Stimulated activated CD4-positive, alpha-beta T cell treated with anti-CD3 and anti-CD28 coated beads, Interleukin-4, amount 100 ng/mL, for 48 hours (primary cell): ENCODE results near the gene ACLY.
"Not testable (repeated sequence)": the region's sequence is repeated elsewhere in the genome, so short reads cannot be mapped to it uniquely, and the experiment has no call there.

ENCODE experiments used
- DNase-seq, 2 donors: peaks; one replicate each; pipeline ENCODE4 v3.0.0-alpha.2; 2020; ENCODE audit warnings: low read depth in 2 of 2

ACLY gene

DNA sequence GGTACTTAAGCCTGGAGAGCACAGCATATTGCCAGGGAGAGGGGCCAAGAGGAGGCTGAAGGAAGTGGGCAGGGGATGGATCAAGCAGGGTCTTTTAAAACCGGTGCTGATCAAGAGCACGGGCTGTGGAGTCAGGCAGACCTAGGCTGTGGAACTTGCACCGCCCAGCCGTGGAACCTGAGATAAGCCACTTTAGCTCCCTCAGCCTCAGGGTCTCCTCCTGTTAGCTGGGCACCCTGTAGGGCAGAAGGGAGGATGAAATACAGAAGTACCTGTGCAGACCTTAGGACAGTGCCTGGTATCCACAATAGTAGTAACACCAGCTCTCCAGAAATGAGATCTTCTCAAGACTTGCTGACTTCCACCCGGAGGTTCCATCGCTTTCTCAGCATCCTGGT, 20.9 kb upstream of the ACLY start:
- DNase-seq: no peak

DNA sequence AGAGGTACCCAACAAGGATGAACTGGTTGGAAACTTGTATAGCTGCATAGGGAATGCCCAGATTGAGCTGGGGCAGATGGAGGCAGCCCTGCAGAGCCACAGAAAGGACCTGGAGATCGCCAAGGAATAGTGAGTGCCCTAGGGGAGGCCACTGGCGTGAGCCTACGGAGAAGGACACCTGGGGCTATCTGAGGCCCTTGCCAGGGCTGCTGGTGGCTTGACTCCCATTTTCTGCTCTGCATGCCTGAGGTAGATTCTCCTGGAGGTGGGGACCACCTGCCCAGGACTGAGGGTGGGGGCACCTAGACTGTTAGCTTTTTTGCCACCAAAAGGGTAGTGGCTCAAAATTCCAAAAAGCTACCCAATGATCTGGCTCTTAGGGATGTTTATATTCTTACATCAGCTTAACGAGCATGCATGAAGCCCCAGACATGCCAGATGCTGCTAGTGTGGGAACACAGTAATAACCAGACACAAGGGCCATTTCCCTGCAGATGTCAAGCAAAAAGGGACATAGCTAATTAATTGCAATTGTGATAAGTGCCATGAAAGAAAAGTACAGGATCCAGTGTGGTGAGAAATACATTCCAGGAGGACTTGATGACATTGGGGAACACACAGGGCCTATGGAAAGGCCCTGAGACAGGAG, 20.4 kb upstream of the ACLY start:
- no peak for DNase-seq

DNA sequence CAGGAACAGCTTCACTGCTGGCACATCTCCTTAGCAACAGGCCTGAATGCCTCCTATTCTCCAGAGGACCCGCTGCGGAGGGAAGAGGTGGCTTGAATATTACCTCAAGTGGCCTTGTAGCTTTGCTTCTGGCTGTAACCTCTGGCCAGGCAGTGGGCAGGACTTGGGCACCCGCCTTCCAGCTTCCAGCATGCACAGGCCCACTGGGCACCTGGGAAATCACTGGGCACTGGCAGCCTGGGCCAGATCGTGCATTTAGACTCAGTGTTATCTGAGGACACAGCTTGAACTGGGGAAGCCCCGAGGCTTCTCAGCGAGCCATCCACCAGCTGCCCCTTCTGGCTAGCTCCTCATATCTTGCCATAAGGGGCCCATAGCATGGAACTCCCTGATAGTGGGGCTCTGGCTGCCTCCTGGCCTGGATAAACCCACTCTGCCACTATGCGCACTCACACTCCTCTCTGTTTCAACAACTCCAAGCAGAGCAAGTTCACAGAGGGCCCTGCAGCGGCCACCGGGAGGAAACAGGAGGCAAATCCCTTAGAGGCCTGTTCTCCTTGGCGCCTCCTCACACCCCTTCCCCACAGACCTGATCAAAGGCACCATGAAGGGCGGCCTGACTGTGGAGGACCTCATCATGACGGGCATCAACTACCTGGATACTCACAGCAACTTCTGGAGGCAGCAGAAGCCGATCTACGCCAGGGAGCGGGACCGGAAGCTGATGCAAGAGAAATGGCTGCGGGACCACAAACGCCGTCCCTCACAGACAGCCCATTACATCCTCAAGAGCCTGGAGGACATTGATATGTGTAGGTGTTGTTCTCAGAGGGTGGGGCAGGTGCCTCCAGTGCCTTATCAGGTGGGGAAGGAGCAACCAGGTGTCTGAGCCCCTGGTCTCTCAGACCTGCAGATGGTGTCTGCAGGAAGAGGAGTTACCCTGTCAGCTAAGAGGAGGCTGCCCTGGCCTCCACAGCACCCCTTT, 19.5 kb upstream of the ACLY start:
- no peak for DNase-seq

DNA sequence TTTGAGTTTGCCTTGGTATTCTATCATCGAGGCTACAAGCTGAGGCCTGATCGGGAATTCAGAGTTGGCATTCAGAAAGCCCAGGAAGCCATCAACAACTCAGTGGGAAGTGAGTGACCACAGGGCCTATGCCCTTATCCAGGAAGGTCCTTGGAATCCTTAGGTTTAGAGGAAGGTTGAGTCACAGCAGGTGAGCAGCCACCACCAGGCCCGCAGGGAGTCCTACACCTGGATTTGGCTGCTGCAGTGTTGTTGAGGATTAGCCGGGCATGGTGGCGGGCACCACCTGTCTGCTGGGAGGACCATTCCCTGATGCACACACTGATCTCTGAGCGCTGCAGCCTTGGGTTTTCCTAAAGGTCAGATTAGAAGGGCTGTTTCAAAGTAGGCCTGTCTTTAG, 16.9 kb upstream of the ACLY start:
- DNase-seq: no peak

DNA sequence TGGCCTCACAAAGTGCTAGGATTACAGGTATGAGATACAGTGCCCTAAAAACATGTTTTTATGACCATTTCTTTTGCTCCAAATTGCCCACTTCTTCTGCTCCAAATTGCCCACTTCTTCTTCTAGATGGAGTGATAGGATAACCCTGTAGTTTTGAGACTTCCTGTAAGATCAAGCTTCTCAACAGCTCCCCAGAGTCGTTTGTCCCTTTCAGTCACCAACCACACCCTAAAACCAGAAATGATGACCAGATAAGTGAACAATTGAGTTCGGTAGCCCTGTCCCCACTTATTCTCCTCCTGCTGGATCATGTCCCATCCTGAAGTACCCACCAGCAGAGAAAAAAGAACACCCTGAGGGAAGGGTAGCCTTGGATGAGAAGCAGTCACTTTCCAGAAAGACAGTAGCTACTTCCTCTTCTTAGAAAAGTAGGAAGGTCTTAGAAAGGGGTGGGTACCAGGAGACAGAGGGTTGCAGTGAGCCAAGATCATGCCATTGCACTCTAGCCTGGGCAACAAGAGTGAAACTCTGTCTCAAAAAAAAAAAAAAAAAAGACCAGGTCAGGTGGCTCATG, 14.2 kb upstream of the ACLY start:
- no peak for DNase-seq

DNA sequence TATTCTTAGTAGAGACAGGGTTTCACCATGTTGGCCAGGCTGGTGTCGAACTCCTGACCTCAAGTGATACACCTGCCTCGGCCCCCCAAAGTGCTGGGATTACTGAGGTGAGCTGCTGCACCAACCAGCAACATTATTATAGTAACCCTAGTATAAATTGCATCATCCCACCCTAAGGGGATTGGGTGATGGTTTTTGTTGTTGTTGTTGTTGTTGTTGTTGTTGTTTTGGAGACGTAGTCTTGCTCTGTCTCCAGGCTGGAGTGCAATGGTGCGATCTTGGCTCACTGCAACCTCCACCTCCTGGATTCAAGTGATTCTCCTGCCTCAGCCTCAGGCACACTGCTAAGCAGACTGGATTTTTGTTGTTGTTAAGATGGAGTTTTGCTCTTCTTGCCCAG, 13.0 kb upstream of the ACLY start:
- DNase-seq: not testable (repeated sequence)

DNA sequence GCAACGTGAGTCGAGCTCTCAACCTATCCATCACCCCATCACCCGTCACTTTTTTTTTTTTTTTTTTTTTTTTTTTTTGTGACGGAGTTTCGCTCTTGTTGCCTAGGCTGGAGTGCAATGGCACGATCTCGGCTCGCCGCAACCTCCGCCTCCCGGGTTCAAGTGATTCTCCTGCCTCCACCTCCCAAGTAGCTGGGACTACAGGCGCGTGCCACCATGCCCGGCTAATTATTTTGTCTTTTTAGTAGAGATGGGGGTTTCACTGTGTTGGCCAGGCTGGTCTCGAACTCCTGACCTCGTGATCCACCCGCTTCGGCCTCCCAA, 12.0 kb upstream of the ACLY start:
- not testable (repeated sequence) for DNase-seq

DNA sequence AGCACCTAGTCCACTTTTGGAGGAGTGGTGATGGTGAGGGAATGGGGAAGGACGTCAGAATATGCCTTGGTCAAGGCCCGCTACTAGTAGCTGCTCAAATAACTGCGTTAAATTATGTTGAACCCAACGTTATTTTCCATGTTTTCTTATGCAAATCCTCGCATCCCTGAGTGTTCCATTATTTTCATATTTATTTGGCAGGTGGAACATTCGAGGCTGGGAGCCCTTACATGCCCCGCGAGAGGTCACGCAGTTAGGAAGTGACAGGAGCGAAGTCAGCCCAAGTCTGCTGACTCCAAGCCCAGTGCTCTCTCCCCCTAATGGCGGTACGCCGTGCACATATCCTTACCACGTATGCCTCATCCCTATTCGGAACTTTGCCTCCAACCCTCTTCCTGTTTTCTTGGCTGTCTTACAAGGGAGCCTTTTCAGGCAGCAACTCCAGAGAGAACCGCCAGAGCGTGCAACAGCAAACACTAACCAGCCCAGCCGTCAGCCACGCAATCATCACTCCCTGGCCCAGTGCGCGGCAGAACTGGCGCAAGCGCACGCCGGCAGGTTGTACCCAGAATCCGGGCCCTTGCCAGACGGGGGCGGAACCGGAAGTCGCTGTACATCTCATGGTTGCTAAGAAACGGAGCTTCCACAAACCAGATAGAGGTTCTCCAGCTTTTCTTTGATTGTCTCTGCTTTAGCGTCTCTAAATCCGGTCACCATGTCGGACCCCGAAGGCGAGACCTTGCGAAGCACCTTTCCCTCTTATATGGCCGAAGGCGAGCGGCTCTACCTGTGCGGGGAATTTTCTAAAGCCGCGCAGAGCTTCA, 11.5 kb upstream of the ACLY start, which contains the start of gene ODAD4:
TSS of gene ODAD4 (plus strand) at position 609 of the 824 bp plus-strand sequence. CDS start at position 716, 107 bp downstream.
- DNase-seq: peak; percentile 90 to 95

DNA sequence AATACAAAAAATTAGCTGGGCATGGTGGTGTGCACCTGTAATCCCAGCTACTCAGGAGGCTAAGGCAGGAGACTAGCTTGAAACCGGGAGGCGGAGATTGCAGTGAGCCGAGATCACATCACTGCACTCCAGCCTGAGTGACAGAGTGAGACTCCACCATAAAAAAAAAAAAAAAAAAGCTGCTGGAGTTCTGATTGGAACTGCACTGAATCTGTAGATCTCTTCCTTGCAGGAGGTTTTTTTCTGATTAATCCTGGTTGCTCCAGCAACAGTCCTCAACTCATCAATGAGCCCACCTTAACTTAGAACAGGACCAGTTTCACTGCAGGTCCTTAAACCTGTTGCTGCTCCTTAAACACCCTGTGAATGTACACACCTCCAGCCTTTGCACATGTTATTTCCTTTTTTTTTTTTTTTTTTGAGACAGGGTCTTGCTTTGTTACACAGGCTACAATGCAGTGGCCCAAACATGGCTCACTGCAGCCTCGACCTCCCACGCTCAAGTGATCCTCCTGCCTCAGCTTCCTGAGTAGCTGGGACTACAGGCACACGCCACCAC, 10.0 kb upstream of the ACLY start:
- DNase-seq: no peak

DNA sequence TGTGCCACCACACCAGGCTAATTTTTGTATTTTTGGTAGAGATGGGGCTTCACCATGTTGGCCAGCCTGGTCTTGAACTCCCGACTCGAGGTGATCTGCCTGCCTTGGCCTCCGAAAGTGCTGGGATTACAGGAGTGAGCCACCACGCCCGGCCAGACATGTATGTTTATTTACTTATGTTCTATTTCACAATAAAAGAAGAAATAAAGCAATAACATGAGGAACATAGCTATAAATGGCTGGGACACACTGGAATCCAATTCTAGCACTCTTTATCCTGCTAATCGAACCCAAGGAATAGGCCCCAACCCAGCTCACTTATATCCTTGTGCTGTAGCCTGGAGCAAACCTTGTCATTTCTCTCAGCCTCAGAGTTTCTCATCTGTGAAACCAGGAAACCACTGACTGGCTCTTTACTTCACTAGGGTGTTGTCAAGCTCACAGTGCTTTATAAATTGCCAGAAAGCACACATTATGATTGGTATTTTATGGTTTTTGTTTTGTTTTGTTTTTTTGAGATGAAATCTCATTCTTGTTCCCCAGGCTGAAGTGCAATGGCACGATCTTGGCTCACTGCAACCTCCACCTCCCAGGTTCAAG, 7.3 kb upstream of the ACLY start:
- DNase-seq: no peak

DNA sequence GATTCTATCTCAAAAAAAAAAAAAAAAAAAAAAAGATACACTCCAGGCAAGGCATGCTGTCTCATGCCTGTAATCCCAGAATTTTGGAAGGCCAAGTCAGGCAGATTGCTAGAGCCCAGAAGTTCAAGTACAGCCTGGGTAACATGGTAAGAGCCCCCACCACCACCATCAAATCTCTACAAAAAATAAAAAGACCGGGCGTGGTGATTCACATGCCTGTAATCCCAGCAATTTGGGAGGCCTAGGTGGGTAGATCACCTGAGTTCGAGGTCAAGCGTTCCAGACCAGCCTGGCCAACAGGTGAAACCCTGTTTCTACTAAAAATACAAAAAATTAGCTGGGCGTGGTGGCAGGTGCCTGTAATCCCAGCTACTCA, 1.8 kb upstream of the ACLY start:
- DNase-seq: no peak

DNA sequence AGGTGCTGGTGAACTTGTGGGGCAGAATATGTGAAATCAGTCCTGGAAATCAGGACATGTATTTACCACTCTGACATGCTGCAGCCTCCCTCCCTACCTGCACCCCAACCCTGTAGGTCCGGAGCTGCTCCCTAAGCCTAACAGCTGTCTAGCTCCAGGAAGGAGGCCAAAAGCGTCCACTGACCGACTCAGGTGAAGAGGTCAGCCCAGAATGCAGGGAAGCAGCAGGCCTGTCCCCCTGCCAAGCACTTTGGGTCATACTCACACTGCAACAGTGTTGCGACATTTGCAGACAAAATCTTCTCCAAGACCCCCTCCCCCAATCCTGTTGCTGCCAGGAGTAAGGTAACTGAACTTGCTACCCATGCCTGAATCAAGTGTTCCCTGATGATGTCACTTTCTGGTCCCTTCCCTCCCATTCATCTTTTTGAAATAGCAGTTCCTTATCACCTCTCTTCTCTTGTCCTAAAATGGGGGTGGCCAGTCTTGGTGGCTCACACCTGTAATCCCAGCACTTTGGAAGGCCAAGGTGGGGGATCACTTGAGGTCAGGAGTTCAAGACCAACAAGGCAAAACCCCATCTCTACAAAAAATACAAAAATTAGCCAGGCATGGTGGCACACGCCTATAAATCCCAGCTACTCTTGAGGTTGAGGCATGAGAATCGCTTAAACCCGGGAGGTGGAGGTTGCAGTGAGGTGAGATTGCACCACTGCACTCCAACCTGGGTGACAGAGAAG, 1.3 kb upstream of the ACLY start:
- DNase-seq: no peak

DNA sequence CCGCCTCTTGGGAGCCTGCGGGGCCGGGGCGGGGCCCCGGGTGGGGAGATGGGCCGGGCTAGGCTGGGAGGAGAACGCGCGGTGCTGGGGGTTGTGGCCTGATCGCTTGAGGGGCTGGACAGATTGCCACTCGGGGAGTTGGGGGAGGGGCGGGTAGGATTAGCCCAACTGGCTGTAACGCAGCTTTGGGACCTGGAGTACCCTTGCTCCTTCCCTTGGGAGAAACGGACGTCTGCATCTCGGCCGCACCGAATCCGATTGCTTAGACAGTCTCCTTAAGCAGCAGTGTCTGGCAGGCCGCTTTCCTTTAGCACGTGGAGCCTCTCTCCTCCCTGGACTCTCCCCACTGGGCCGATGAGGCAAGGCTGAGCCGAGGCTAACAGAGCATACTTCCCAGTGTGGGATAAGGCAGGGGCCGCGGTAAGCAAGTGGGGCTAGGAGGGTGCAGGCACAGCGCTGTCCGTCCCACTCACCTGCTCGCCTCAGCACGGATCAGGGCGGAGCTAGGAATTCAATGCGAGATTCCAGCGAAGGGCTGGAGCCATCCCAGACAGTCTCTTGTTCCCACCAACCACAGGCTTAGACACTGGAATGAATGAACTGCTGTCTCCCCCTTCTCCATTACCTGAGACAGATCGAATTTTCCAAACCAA, 540 bp upstream of the ACLY start:
- DNase-seq: no peak

DNA sequence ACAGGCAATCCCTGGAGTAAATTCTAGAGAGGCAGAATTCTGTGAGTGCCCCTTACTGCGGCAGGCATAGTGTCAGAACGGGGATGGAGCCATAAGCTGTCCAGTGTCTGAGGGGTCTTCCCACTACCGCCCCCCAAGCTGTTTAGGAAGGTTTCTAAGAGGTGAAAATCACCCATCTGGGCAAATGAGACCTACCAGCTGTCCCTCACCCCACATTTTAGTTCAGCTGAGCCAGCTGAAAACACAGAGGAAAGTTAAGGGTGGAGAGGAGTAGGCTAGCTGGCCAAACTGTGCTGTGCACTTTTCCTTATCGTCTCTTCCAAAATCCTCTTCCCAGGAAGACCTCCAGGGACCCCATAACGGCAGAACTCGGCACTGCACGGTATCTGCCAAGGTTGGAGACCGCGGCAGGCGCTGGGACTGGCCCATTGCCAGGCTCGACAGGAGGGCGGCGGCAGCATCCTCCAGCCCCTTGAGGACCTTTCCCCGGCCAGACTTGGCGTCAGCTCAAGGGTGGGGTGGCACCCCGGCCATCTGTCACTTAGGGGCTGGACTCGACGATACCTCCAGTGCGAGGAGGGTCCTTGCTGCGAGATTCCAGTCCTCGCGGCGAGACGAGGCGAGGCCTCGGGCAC, 955 bp downstream of the ACLY start:
- peak; percentile 37 to 40 for DNase-seq

DNA sequence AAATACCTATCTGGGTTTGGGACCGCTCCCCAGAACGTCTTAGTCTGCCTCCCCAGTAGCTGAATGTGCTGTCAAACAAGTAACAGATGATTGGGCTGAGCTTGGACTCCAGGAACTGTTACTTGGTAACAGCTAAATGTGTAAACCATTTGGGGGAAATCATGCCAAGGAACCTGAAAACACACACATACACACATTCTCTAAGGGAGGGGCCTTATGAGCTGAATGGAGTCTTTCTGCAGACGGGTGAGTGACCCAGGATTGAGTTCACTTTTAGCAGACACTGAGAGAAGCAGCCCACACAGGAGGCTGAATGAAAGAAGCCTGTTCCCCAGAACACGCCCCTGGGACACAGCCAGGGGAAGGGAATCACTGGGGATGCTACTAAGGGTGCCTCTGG, 1.6 kb downstream of the ACLY start:
- no peak for DNase-seq

DNA sequence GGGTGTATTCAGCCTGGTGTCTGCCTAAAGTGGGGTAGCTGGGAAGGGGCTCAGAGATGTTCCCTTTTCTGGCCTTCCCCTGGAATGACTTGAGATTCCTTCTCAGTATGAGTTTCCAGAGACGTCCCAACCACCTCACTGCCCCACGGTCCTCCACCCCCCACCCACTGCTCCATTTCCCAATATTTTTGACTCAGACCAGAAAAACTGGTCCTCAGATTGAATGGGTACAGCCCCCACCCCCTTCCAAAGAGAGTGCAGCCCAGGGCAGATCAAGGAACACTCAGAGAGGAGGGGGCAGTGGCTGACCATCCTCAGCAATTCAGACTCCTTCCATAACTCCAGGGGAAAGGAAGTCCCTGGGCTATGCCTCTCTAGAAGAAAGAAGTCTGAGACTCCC, 3.2 kb downstream of the ACLY start:
- no peak for DNase-seq

DNA sequence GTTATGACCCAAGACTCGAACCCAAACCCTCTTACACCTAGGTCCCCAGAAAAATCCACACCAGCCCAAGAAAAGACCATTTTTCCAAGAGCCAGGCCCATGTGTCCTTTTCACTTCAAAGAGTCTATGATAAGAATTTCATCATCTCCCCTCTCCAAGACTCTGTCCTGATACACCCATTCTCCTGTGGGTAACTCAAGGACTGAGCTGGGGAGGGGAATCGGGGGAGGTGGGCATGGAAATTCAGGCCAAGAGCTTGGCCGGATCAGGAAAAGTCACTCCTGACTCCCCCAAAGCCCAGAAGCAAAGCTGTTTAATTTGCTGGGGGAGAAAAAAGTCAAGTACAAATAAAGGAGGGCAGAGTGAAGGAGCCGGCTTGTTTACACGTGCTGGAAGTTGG, 3.7 kb downstream of the ACLY start:
- no peak for DNase-seq

DNA sequence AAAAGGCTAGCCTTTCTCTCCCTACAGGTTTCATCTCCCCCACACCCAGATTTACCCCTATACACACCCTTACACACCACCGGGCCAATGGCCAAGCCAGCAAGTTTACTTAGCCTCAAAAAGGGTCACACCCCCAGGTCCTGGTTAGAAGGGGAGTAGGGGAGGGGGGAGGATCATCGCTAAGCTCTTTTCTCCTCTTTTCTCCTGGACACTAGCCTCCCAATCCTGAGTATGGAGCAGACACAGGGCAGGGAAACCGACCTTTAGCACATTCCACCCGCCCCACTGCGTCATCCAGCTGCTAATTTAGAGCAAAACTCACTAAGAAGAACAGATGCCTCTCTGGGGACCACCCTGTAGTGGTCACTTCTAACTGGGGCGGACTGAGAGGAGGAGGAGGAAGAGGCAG, 4.4 kb downstream of the ACLY start:
- no peak for DNase-seq

DNA sequence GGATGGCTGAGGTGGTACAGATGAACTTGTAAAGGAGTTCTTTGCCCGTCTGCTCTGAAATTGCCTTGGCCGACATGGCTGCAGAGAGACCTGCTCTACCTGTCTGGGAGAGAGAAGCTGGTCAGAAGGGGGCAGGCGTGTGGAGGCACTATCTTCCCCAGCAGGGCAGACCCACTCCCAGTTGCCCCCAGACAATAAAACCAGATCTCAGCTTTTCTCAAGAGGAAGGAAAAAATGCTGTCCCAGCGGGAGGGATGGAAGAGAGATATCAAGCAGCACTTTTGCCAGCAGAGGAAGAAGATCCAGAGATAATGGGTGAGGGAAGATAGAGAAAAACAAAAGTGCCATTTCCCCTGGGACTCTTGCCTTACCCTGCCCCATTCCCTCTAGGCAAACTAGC, 5.0 kb downstream of the ACLY start:
- no peak for DNase-seq

DNA sequence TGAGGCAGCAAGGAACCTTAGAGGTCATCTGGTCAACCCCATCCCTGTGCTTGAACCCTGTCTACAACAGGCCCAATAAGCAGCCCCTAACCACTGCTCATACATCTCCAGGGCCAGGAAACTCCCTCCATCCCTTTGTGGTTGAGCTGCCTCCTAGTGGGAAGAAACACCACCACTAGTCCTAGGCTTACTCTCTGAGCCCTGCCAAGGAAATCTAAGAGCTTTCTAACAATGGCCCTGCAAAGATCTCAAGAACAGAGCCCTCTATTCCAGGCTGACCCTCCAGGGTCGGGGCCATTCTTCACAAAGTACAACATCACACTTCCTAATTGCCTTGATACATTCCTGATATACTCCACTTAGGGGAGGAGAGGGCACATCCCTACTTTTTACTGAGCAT, 5.8 kb downstream of the ACLY start:
- no peak for DNase-seq
